GM23338 (cell line): ENCODE data around the gene ARMH4.

Experiments used
- CREB1 ChIP-seq: fragments of 250-450 bp; sonication (Bioruptor Pico); IDR thresholded peaks from 2 replicates; pipeline ENCODE4 v1.5.0; 2020; ENCODE audit warnings: low read depth, mild to moderate bottlenecking, moderate library complexity
- EZH2phosphoT487 ChIP-seq: fragments of 200-600 bp; sonication (generic); IDR thresholded peaks from one replicate; pipeline ENCODE4 v1.8.1; 2018; ENCODE audit warnings: antibody characterized with exemption; ENCODE audit not compliant: unreplicated experiment
- TF ChIP-seq, protein P1 (sequence below), 2 experiments: fragments of 200-600 bp in 1 of 2; sonication (generic) in 1 of 2; conservative IDR thresholded peaks; 2 replicates each; pipeline versions ENCODE4 v1.5.1 to v1.6.1; 2016 to 2017; ENCODE audit warnings: antibody characterized with exemption in 2 of 2, low read depth in 2 of 2, mild to moderate bottlenecking in 2 of 2, moderate library complexity in 1 of 2
- TF ChIP-seq, protein P2 (sequence below): IDR thresholded peaks from one replicate; pipeline ENCODE4 v1.6.1; 2018; ENCODE audit warnings: antibody characterized with exemption; ENCODE audit not compliant: unreplicated experiment

DNA sequence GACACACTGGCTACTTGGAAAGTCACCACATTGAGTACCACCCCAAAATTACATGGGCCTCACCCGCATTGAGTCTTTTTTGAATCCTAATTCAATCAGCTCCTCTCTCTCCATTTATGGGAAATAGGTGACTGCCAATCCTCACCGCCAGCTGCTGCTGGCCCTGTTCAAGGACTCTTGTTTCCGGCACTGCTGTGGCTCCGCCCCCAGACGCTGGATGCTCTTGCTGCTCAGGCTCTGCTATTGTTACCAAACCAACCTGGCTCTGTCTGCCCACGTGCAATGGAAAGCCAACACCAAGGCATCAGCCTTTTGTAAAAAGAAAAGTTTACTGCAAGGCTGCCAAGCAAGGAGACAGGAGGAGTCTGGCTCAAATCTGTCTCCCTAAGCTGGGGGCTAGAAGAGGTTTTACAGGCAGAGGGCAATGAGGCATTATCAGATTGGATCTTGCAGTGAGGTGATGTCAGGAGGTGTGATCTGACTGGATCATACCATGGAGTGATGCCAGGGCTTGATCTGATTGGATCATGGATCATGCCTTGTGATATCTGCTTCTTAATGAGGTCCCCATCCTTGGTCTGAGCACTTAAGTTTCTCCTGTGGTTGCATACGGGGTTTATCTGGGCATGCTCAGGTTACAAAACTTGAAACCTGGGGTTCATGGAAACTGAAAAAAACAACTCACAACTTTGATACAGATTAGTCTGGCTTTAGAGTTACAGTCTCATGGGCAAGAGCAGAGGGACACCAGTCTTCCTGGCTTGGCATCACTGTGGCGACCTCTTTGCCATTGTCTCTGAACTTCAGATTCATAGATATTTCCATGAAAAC, 169.0 kb downstream of the ARMH4 start:
- TF ChIP-seq, protein P1, sequence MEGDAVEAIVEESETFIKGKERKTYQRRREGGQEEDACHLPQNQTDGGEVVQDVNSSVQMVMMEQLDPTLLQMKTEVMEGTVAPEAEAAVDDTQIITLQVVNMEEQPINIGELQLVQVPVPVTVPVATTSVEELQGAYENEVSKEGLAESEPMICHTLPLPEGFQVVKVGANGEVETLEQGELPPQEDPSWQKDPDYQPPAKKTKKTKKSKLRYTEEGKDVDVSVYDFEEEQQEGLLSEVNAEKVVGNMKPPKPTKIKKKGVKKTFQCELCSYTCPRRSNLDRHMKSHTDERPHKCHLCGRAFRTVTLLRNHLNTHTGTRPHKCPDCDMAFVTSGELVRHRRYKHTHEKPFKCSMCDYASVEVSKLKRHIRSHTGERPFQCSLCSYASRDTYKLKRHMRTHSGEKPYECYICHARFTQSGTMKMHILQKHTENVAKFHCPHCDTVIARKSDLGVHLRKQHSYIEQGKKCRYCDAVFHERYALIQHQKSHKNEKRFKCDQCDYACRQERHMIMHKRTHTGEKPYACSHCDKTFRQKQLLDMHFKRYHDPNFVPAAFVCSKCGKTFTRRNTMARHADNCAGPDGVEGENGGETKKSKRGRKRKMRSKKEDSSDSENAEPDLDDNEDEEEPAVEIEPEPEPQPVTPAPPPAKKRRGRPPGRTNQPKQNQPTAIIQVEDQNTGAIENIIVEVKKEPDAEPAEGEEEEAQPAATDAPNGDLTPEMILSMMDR (conservative IDR thresholded peaks at IDR 0.05; ENCODE audit: low read depth in 2 of 2) = no peak
- TF ChIP-seq EZH2phosphoT487 (no peak), CREB1 (no peak)
- TF ChIP-seq, protein P2, sequence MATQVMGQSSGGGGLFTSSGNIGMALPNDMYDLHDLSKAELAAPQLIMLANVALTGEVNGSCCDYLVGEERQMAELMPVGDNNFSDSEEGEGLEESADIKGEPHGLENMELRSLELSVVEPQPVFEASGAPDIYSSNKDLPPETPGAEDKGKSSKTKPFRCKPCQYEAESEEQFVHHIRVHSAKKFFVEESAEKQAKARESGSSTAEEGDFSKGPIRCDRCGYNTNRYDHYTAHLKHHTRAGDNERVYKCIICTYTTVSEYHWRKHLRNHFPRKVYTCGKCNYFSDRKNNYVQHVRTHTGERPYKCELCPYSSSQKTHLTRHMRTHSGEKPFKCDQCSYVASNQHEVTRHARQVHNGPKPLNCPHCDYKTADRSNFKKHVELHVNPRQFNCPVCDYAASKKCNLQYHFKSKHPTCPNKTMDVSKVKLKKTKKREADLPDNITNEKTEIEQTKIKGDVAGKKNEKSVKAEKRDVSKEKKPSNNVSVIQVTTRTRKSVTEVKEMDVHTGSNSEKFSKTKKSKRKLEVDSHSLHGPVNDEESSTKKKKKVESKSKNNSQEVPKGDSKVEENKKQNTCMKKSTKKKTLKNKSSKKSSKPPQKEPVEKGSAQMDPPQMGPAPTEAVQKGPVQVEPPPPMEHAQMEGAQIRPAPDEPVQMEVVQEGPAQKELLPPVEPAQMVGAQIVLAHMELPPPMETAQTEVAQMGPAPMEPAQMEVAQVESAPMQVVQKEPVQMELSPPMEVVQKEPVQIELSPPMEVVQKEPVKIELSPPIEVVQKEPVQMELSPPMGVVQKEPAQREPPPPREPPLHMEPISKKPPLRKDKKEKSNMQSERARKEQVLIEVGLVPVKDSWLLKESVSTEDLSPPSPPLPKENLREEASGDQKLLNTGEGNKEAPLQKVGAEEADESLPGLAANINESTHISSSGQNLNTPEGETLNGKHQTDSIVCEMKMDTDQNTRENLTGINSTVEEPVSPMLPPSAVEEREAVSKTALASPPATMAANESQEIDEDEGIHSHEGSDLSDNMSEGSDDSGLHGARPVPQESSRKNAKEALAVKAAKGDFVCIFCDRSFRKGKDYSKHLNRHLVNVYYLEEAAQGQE = no peak
